PC-3 (cell line): Measurements from ENCODE around the gene NAA10. TPM values are rescaled to one million over a fixed set of nuclear protein-coding genes. Genes with fewer than 3 reads are reported as not detected.

Source experiments
- ATAC-seq: fragments of 200-7000 bp; cut with Tn5 transposase; 2 replicates; pipeline ENCODE4 v1.9.1; 2020; ENCODE audit warnings: mild to moderate bottlenecking, moderate library complexity
- BruUV-seq: library from RNA; stranded (reverse); fragments of 400-500 nt; replicated peaks from 2 replicates; lab custom pipeline; 2021; lab: Mats Ljungman, UMichigan
- CTCF ChIA-PET: fragments of 300-600 bp; sonication (Branson Sonifier 250); formaldehyde crosslinking; loops from one replicate; lab custom pipeline; 2022; ENCODE audit warnings: antibody characterized with exemption; lab: Charles Lee
- POLR2A ChIA-PET: fragments of 300-600 bp; sonication (Branson Sonifier 250); formaldehyde crosslinking; loops from one replicate; lab custom pipeline; 2022; ENCODE audit warnings: antibody characterized with exemption; ENCODE audit not compliant: unreplicated experiment; lab: Charles Lee
- DNase-seq: peaks from one replicate; pipeline ENCODE4 v3.0.0-alpha.2; 2015
- H2AFZ ChIP-seq: fragments of 300-600 bp; sonication (generic); 2 replicates; pipeline ENCODE4 v1.6.0; 2016; ENCODE audit warnings: antibody characterized with exemption, low read length
- H3F3A ChIP-seq: fragments of 300-600 bp; sonication (generic); one replicate; pipeline ENCODE4 v1.6.0; 2017; ENCODE audit warnings: antibody characterized with exemption, low read length, control low read depth, mild to moderate bottlenecking; ENCODE audit not compliant: unreplicated experiment
- H3K27ac ChIP-seq: fragments of 300-600 bp; sonication (generic); 2 replicates; pipeline ENCODE4 v1.5.1; 2016; ENCODE audit warnings: mild to moderate bottlenecking, low read length
- H3K27me3 ChIP-seq: fragments of 300-600 bp; sonication (generic); 2 replicates; pipeline ENCODE4 v1.6.1; 2016; ENCODE audit warnings: low read length, mixed read lengths
- H3K36me3 ChIP-seq: fragments of 300-600 bp; sonication (generic); 2 replicates; pipeline ENCODE4 v1.6.1; 2016; ENCODE audit warnings: low read depth, mixed run types, low read length, mixed read lengths
- H3K4me1 ChIP-seq: fragments of 300-600 bp; sonication (generic); 2 replicates; pipeline ENCODE4 v1.5.1; 2016; ENCODE audit warnings: low read length; ENCODE audit not compliant: insufficient read depth
- H3K4me2 ChIP-seq: fragments of 300-600 bp; sonication (generic); 2 replicates; pipeline ENCODE4 v1.6.0; 2016; ENCODE audit warnings: low read length
- H3K4me3 ChIP-seq: fragments of 300-600 bp; sonication (generic); 2 replicates; pipeline ENCODE4 v1.5.1; 2016; ENCODE audit warnings: mild to moderate bottlenecking, low read length, mixed read lengths
- H3K79me2 ChIP-seq: fragments of 300-600 bp; sonication (generic); 2 replicates; pipeline ENCODE4 v1.6.1; 2017; ENCODE audit warnings: low read length, mixed read lengths
- H3K9ac ChIP-seq: fragments of 300-600 bp; sonication (generic); 2 replicates; pipeline ENCODE4 v1.6.0; 2016; ENCODE audit warnings: mild to moderate bottlenecking, low read length
- H3K9me2 ChIP-seq: fragments of 300-600 bp; sonication (generic); replicated peaks from 2 replicates; pipeline ENCODE4 v1.6.1; 2016; ENCODE audit warnings: mixed run types, low read length, mixed read lengths
- H3K9me3 ChIP-seq: fragments of 300-600 bp; sonication (generic); 2 replicates; pipeline ENCODE4 v1.6.1; 2016; ENCODE audit warnings: low read length, mixed read lengths
- H4K20me1 ChIP-seq: fragments of 300-600 bp; sonication (generic); 2 replicates; pipeline ENCODE4 v1.6.1; 2016; ENCODE audit warnings: low read length, mixed read lengths
- EZH2 ChIP-seq: fragments of 300-600 bp; sonication (generic); IDR thresholded peaks from one replicate; pipeline ENCODE4 v1.6.1; 2017; ENCODE audit warnings: antibody characterized with exemption, mild to moderate bottlenecking, low read length; ENCODE audit not compliant: unreplicated experiment
- EZH2phosphoT487 ChIP-seq: fragments of 300-600 bp; sonication (generic); IDR thresholded peaks from 2 replicates; pipeline ENCODE4 v1.6.1; 2018; ENCODE audit warnings: mild to moderate bottlenecking, antibody characterized with exemption, low read length, borderline replicate concordance
- intact Hi-C: fragments of 100-400 bp; cut with micrococcal nuclease; formaldehyde crosslinking; loops from 2 replicates; pipeline ENCODE4 v1.9.0; 2023
- total RNA-seq: library from RNA; depleted of rRNA; stranded (reverse); fragments of >200 nt; gene quantifications from 2 replicates; pipeline ENCODE4 v1.2.3, GENCODE V29; 2014
- TF ChIP-seq, protein P1 (sequence below): fragments of 300-600 bp; sonication (generic); conservative IDR thresholded peaks from 2 replicates; pipeline ENCODE4 v1.5.1; 2017; ENCODE audit warnings: antibody characterized with exemption, low read depth, mild to moderate bottlenecking, low read length

Gene NAA10
- total RNA-seq, 1 experiment from 2014 or later: 172 TPM

DNA sequence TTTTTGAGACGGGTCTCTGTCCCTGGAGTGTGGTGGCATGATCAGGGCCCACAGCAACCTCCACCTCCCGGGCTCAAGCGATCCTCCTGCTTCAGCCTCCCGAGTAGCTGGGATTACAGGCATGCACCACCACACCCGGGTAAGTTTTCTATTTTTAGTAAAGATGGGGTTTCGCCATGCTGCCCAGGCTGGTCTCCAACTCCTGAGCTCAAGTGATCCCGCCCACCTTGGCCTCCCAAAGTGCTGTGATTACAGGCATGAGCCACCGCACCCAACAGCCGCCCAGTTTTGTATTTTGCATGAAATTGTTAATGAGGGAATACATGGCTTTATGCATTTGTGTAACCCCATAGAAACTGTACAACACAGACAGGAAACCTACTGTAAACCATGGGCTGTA, 6.0 kb downstream of the NAA10 start:
- BruUV-seq: no TSS peak
- Histone ChIP-seq H2AFZ (no peak overlapping the region), H3K9me2 (no peaks in the 10 kb centered on the region), H3K4me3 (peak overlapping the region; percentile 21; the same call in 1 of the 2 replicates), H3K4me1 (peaks cover 26% of the 10 kb centered on the region), H4K20me1 (no peaks in the 10 kb centered on the region), H3K36me3 (peaks cover 11% of the 10 kb centered on the region), H3K9ac (no peak overlapping the region), H3F3A (no peaks in the 10 kb centered on the region), H3K27me3 (no peaks in the 10 kb centered on the region), H3K27ac (no peak overlapping the region), H3K79me2 (peaks cover 24% of the 10 kb centered on the region), H3K4me2 (peak overlapping the region; percentile 35; the same call in 1 of the 2 replicates), H3K9me3 (no peaks in the 10 kb centered on the region)
- intact Hi-C loops: loop anchor here (2.0 to 5.0 kb wide), 3 partner anchors 18 to 167 kb away; partner anchors contain the start of genes HCFC1 and PLXNB3
- POLR2A ChIA-PET: interaction anchor here (0.5 to 0.6 kb wide), 2 partner anchors 10 to 18 kb away, joined by 3 to 29 read pairs; no protein-coding TSS in a partner anchor
- no peak for TF ChIP-seq EZH2phosphoT487
- TF ChIP-seq, protein P1, sequence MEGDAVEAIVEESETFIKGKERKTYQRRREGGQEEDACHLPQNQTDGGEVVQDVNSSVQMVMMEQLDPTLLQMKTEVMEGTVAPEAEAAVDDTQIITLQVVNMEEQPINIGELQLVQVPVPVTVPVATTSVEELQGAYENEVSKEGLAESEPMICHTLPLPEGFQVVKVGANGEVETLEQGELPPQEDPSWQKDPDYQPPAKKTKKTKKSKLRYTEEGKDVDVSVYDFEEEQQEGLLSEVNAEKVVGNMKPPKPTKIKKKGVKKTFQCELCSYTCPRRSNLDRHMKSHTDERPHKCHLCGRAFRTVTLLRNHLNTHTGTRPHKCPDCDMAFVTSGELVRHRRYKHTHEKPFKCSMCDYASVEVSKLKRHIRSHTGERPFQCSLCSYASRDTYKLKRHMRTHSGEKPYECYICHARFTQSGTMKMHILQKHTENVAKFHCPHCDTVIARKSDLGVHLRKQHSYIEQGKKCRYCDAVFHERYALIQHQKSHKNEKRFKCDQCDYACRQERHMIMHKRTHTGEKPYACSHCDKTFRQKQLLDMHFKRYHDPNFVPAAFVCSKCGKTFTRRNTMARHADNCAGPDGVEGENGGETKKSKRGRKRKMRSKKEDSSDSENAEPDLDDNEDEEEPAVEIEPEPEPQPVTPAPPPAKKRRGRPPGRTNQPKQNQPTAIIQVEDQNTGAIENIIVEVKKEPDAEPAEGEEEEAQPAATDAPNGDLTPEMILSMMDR: no peak
- no peak for ATAC-seq
- CTCF ChIA-PET: interaction anchor here (0.6 to 2.0 kb wide), 3 partner anchors 18 to 174 kb away, joined by 5 to 15 read pairs (median 7); no protein-coding TSS in a partner anchor
- no peak for DNase-seq

DNA sequence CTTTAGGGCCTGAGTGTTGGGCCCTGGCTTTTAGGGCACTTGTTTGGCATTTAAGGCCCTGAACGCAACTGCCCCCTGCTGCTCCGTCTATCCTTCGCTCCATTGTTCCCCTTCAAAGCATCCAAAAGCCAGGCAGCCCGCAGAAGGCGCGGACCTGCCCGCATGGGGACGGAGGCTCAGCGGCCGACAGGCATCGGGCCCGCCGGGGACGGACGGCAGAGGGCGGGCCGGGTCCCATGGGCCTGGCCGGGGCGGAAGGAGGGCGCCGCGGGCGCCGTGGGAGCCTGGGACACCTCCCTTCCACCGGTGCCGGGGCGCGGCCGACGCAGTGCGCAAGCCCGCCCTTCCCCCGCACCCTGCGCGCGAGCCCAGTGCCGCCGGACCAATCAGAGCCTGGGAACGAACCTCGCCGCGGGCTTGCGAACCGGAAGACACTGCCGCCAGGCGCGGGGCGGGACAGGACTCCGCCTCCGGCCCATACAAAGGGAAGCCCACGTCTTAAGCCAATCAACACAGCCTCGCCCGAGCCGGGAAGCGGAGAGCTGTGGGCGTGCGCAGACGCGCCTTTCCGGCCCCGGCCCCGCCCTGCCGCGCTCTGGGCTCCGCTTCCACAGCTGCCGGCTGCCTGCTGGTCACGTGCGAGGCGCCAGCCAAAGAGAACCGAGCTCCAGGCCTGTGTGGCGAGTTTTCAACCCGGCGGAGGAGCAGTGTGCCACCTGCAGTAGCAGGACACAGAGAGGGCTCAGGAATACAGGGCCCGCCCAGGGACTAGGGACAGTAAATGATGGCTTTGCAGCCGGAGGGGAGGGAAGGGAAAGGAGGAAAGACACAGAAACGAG, 6.7 kb downstream of the NAA10 start:
- H3K27me3 ChIP-seq: no peaks in the 10 kb centered on the region
- intact Hi-C loops: loop anchor here (2.0 to 5.0 kb wide), 3 partner anchors 19 to 166 kb away; partner anchors contain the start of genes HCFC1 and PLXNB3

More for the DNA sequence above, 6.7 kb downstream of the NAA10 start:
- Histone ChIP-seq H3K4me3 (peak overlapping the region; percentile 70), H3K27ac (peak overlapping the region; percentile 70), H3K79me2 (peaks cover 17% of the 10 kb centered on the region), H3K4me1 (peaks cover 25% of the 10 kb centered on the region), H4K20me1 (no peaks in the 10 kb centered on the region), H2AFZ (no peak overlapping the region), H3K9me3 (no peaks in the 10 kb centered on the region), H3K9ac (peak overlapping the region; percentile 92), H3K4me2 (peak overlapping the region; percentile 88), H3F3A (no peaks in the 10 kb centered on the region), H3K9me2 (no peaks in the 10 kb centered on the region), H3K36me3 (peaks cover 11% of the 10 kb centered on the region)
- DNase-seq (peak; percentile 97), ATAC-seq (peak; percentile 91)
- BruUV-seq: no TSS peak
- CTCF ChIA-PET: interaction anchor here (0.6 to 2.0 kb wide), 3 partner anchors 19 to 173 kb away, joined by 5 to 15 read pairs (median 7); no protein-coding TSS in a partner anchor
- POLR2A ChIA-PET: interaction anchor here (0.5 to 0.6 kb wide), 4 partner anchors 9 to 51 kb away, joined by 3 to 29 read pairs (median 4); no protein-coding TSS in a partner anchor
- TF ChIP-seq EZH2 (no peak), EZH2phosphoT487 (peak; percentile 85)
- TF ChIP-seq, protein P1: no peak; the same call in 1 of the 2 replicates
